HG02970 (cell line): ENCODE results near the gene BTN3A1.
"Not testable (repeated sequence)": the region's sequence is repeated elsewhere in the genome, so short reads cannot be mapped to it uniquely, and the experiment has no call there.

Experiments used
- ATAC-seq: cut with Tn5 transposase; IDR thresholded peaks from one replicate; pipeline ENCODE4 v1.9.1; 2021; ENCODE audit warnings: mild to moderate bottlenecking, moderate library complexity, moderate number of reproducible peaks; ENCODE audit not compliant: unreplicated experiment, low FRiP score

Gene BTN3A1

DNA sequence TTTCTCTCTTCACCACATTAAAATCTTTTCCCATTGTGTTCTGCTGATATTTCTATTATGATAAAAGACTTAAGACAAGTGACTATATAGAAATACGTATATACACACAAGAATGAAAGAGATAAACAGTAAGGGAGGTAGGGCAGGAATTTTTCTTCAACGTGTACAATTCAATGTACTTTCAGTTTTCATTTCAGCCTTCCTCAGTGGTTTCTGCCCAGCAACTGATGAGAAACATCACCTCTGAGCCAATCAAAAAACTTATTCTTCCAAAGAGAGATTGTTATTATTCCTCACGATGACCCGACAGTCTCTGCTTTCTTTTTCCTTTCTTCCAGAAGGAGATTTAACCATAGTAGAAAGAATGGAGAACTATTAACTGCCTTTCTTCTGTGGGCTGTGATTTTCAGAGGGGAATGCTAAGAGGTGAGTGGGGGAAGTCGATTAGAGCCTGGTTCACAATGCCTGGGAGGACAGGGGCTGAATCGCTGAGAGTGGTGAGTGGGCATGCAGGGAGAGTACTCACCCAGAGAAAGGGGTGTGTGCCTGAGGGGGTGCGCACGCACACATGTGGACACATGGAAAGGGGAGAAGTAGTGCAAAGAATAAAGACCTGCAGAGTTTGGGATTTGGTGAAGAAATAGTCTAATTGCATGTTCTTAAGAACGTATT, at the start of gene BTN3A1:
Gene BTN3A1, plus strand, starts transcription at position 289 of the 672 bp plus-strand sequence. CDS start 3,289 bp downstream, outside the sequence.
- peak; percentile 71 for ATAC-seq

DNA sequence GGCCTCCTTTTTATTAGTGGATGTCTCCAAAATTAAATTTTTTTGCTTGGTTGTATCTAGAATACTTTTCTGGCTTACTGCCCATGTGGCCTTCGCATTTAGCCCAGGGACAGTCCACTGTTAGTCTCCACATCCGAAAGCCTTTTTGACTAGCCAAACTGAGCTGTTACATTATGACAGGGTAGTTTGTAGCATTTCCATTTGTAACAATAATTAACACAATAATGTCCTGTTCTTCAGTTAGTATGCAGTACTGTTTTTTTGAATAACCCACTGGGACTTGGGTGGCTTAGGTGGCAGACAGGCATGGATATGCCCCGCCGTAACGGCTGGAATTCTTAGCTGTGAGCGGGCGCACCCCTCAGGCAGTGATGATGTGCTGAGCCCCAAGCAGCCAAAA, 49.8 kb upstream of the BTN3A1 start:
- ATAC-seq = no peak

DNA sequence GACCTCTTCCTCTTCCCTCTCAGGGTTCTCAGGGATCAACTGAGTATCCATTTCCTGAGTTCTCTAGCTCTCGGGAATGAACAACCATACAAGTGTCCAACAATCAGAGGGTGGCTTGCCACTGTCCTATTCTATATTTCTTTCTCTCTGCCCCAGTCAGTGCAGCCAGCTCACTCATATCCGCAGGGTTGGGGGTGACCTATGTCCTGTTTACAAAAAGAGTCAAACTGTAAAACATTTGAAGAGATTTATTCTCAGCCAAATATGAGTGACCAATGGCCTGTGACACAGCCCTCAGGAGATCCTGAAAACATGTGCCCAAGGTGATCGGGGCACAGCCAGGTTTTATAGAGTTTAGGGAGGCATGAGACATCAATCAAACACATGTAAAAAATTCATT, 47.9 kb upstream of the BTN3A1 start:
- ATAC-seq = no peak

DNA sequence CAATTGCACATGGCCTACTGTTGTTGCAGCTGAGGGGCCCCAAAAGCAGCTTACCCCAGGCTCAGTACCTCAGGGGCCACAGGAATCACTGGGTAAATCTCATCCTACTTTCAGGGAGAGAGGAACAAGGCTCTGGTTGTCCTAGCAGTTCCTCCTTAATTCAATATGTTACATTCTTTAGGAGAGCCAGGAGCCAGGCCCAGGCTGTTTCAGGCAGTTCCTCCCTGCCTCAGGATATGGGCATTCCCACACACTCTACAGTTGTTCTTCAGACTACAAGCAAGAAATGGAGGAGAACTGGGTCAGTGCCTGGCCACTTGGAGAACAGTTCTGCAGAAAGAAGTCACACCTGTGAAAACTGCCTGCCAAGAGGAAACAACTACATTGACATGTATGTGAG, 46.7 kb upstream of the BTN3A1 start:
- no peak for ATAC-seq

DNA sequence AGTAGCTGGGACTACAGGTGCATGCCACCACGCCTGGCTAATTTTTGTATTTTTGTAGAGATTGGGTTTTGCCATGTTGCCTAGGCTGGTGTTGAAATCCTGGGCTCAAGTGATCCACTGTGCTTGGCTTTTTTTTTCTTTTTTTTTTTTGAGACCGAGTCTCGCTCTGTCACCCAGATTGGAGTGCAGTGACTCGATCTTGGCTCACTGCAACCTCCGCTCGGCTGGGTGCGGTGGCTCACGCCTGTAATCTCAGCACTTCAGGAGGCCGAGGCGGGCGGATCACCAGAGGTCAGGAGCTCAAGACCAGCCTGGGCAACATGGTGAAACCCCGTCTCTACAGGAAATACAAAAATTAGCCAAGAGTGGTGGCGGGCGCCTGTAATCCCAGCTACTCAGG, 44.5 kb upstream of the BTN3A1 start:
- ATAC-seq = not testable (repeated sequence)

DNA sequence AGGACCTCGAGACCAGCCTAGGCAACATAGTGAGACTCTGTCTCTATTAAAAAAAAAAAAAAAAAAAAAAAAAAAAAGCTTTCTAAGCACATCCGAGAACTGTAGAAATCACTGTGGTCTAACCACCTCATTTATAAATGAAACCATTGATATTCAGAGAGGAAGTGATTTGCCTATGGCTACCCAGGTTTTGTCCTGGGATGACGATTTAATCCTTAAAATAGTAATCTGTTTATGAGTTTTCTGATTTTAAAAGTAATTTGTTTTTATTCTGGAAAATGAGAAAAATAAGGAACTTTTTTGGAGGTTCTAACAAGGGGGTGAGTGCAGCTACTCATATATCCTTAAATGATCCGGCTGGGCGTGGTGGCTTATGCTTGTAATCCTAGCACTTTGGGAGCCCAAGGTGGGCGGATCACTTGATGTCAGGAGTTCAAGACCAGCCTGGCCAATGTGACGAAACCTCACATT, 43.5 kb upstream of the BTN3A1 start:
- no peak for ATAC-seq

DNA sequence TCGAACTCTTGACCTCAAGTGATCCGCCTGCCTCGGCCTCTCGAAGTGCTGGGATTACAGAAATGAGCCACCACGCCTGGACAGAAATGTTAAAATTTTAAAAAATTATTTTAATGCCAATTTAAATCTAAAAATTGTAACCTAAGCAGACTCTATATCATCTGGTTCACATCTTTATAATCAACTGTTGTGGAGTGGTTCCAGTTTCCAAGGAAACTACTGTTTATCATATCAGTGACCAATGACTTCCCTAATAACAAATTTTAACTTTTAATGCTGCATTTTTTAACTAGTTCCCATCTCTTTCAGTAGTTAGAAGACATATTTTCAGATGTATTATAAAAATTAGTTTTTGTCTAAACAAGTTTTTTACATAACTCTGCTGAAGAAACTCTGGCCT, 42.3 kb upstream of the BTN3A1 start:
- ATAC-seq = no peak

DNA sequence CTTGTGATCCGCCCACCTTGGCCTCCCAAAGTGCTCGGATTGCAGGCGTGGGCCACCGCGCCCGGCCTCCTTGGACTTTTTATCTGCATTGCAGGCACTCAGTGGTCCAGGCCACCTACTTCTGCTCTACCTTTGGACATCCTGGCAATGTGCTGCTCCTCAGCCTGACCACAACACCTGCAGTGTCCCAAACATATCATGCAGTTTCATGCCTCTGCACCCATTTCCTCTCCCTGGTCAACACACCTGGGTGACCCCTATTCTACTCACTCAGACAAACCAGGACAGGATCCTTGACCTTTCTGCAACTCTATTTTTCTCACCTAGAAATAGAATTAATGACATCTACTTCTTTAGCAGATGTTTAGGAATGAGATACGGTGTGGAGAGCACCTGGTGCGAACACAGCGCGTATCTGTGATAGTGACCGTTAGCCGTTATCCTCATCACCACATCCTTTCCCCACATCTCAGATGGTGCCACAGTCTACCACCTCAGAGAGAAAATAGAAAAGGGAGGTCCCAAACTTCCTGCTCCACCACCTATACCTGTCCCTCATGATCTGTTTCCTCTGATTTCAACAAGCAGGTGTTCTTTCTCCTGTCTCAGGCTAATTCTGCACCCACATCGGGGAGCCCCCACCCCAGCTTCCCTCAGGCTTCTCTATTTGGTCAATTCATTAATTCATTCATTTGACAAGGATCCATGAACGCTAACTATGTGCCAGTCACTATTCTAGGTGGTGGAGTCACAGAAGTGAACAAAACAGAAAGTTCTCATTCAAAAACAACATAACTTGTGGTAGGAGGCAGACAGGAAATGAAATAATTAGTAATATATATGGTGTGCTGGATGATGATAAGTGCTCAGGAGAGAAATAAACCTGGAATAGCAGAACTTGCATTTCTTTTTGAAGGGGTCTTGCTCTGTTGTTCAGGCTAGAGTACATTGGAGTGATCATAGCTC, 41.3 kb upstream of the BTN3A1 start:
- peak; percentile 31 for ATAC-seq

DNA sequence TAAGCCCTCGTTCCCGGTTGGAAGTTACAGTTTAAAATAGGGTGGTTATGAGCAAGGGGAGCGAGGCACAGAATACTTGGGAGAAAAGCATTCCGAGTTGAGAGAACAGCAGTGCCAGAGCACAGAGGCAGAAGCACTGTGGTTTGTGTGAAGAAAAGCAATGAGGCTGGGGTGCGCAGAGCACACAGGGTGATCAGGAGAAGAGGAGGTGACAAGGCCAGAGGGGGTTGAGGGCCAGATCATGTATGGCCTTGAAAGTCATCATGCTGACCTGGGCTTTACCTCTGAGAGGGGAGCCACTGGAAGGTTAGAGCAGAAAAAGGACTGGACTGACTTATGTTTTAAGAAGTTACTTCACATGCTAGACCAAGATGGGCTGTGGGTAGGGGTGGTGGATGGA, 40.5 kb upstream of the BTN3A1 start:
- ATAC-seq = no peak

DNA sequence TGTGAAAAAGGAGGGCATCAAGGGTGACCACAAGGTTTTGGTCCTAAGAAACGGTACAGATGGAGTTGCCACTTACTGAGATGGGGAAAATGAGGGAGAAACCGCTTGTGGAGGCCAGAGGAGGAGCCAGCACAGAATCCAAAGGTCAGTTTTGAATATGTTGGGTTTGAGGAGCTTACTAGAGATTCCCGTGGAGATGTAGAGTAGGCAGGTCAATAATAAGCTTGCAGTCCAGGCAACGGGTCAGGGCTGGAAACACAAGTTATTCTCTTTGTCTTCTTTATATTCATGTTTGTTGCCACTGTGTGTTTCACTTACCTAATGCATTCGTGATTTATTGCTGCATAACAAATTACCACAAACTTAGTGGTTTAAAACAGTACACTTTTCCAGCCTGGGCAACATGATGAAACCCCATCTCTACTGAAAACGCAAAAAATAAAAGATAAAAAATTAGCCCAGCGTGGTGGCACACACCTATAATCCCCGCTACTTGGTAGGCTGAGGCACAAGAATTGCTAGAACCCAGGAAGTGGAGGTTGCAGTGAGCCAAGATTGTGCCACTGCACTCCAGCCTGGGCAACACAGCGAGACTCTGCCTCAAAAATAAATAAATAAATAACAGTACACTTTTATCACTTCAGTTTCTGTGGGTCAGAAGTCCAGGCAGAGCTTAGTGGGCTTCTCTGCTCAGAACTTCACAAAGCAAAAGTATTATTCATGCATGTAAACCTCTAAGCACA, 39.8 kb upstream of the BTN3A1 start:
- no peak for ATAC-seq

DNA sequence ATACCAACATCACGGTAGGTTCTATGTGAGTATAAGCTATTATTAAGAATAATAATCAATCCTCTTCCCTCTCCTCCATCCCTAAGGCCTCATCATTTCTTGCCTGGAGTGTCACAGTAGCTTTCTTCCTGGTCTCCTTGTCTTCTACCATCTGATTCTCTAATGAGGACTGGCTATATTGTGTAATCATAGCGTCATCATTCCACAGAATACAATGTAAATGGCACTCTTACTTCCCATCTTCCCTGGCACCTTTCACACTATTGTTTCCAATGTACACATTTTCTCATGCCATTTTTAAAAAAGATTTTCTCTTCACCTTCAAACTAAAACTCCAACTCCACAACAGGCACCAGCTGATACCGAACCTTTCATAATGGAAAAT, 39.2 kb upstream of the BTN3A1 start:
- ATAC-seq = no peak

DNA sequence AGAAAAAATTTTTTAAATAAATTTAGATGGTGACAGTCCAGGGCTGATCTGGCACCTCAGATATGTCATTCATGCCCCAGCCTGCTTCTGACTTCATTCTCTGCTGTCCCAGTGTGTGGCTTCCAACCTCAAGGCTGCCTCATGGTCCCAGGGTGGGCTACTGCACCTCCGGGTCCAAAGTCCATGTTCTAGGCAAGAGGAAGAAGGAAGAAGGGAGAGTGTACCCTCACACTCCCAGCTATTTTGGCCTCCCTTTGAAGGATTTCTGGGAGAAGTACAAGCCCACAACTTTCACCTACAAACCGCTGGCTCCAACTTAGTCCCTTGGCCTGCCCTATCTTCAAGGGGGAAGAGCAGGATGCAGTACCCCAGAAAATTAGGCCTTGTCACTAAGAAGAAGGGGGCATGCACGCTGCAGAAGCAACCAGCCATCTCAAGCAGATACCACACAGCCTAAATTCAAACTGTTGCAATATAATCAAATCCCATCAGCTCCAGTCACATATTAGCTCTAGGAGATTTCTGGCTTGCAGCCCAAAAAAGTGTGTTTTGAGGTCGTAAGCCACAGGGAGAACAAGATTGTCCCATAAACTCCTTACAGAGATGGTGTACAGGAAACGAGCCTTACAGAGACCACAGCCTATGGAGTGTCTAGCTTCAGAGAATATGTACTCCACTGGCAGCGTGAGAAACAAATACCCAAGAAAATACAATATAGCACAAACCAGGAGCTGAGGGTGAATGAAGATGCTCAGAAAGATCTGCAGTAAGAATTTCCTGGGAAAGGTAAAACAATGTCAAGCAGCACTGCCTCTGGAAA, 38.0 kb upstream of the BTN3A1 start:
- no peak for ATAC-seq

DNA sequence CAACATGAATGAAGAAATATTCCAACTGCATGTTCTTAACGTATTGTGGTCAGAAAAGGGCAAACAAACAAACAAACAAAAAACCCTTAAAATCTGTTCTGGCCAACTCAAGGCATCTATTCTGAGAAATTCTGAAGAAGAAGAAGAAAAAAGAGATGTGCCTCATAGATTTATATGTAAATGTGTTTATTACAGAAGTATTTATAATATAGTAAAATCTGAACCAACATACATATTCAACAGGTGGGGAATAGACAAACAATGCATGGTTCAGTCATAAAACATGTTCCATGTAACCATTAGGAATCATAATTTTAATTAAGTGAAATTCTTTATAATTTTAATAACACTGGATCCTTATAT, 36.5 kb upstream of the BTN3A1 start:
- ATAC-seq = no peak

DNA sequence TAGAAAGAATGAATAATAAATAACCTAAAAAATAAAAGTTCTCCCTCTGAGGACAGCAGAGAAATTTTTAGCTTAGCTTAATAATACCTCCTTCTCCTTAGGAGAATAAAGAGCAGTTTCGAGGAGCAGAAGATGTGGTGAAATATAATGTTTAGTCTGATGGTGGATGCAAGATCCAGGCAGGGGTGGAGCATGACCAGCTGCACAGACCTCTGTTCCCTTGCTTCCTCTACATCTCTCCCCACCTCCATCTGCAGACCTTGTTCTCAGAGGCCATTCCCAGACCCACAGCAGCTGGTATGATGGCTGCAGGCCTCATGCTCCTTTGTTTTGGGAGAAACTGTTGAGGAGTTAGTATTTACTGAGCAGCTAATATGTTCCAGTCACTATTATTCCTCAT, 35.6 kb upstream of the BTN3A1 start:
- ATAC-seq = no peak

DNA sequence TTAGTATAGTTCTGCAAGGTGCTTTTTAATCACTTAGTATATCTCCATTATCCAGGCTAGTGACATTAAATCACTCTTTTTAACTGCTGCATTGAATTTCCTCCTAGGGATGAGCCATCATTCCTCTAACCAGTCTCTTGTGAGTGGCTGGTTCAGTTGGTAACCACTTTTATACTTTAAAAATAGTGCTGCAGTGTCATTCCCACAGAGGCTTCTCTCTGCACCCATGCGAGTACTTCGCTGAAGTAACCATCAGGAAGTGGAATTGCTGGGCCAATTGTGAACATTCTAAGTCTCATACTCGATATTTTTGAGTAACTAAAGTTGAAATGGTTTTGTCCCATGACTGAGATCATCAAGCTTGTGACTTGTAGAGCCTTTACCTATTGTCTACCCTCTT, 35.0 kb upstream of the BTN3A1 start:
- ATAC-seq = no peak

DNA sequence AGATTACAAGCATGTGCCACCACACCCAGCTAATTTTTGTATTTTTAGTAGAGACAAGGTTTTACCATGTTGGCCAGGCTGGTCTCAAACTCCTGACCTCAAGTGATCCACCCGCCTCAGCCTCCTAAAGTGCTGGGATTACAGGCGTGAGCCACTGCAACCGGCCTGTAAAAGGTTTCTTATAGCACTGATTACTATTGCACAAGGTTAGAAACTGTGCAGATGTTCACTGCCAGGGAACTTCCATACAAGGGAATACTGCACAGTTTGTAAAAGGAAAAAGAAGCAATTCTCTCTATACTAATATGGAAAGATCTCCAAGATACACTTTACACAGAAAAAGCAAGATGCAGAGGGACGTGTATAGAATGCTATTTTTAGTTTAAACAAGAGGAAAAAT, 30.3 kb upstream of the BTN3A1 start:
- ATAC-seq = not testable (repeated sequence)

DNA sequence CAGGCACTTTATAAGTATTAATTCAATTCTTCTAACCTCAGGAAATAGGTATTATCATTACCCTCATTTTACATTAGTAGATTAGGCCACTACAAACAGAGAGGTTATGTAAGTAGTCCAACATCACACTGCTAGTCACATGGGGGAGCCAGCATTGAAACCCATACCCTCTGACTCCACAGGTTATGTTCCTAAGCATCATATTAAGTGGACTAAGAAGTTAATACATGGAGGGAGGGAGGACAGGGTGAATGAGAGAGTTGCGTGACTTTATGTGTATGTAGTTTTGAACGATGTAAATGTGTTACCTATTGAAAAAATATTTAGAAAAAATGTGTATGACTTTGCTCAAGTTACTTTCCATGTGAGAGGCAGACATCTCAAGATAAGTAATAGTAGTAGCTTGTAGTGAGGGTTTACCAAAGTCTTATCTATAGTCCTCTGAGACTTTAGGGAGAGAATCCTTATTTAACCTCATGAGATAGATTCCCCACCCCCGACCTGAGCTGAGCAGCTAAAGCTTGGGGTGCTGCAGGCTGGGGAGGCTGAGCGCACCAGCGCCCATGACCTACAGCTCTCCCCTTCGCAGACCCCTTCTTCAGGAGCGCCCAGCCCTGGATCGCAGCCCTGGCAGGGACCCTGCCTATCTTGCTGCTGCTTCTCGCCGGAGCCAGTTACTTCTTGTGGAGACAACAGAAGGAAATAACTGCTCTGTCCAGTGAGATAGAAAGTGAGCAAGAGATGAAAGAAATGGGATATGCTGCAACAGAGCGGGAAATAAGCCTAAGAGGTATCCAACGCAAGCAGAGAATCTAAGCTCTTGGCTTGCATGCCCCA, 29.5 kb upstream of the BTN3A1 start:
- ATAC-seq = no peak

DNA sequence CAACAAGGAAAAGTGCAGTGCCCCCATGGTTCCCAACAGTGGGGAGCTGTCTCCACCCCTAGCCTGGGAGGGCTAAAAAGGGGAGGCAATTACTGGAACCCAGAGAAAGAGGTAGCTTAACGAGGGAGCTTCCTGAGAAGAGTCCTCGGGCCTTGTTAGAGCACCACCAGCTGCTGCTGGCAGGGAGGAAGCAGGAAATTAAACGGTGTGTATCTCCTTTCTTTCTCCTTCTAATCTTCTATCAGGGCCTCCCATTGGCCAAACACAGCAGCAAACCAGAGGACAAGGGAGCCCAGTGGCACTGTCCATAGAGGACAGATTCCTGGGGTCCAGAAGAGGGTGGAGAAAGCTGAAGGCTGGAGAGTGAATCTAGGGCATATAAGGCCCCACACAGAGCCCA, 26.8 kb upstream of the BTN3A1 start:
- no peak for ATAC-seq

DNA sequence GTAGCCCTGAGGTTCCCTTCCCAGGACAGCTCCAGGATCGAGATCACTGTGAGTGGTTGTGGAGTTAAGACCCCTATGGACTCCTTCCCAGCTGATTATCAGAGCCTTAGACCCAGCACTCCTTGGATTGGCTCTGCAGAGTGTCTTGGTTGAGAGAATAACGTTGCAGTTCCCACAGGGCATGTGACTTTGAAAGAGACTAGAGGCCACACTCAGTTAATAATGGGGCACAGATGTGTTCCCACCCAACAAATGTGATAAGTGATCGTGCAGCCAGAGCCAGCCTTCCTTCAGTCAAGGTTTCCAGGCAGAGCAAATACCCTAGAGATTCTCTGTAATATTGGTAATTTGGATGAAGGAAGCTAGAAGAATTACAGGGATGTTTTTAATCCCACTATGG, 24.4 kb upstream of the BTN3A1 start:
- no peak for ATAC-seq
